SU-DHL-6 (cell line): ENCODE data around the gene MAP1LC3B2.

Source experiments
- H2AFZ ChIP-seq: fragments of 200-600 bp; sonication (generic); 2 replicates; pipeline ENCODE4 v1.6.1; 2014; ENCODE audit warnings: low read depth, mild to moderate bottlenecking, moderate library complexity, mixed read lengths, antibody characterized with exemption, low read length; ENCODE audit not compliant: severe bottlenecking
- H3F3A ChIP-seq: fragments of 200-600 bp; shearing (Covaris generic); 2 replicates; pipeline ENCODE4 v1.6.0; 2016; ENCODE audit warnings: antibody characterized with exemption, mild to moderate bottlenecking; ENCODE audit not compliant: insufficient read depth
- H3K27ac ChIP-seq: fragments of 200-600 bp; sonication (generic); 2 replicates; pipeline ENCODE4 v1.5.1; 2016; ENCODE audit warnings: low read depth, mild to moderate bottlenecking, low read length, moderate library complexity, mixed read lengths
- H3K27me3 ChIP-seq: fragments of 200-600 bp; sonication (generic), shearing (Covaris generic); 2 replicates; pipeline ENCODE4 v1.6.0; 2014; ENCODE audit warnings: mild to moderate bottlenecking, low read length
- H3K36me3 ChIP-seq: fragments of 200-600 bp; sonication (generic); 2 replicates; pipeline ENCODE4 v1.6.1; 2014; ENCODE audit warnings: mild to moderate bottlenecking, low read length, mixed read lengths
- H3K4me2 ChIP-seq: fragments of 300-600, 200-600 bp; shearing (Covaris generic), sonication (generic); 2 replicates; pipeline ENCODE4 v1.6.0; 2014; ENCODE audit warnings: low read length, low read depth, mild to moderate bottlenecking; ENCODE audit not compliant: poor library complexity, severe bottlenecking
- H3K4me3 ChIP-seq: fragments of 200-600 bp; sonication (generic); 2 replicates; pipeline ENCODE4 v1.5.1; 2014; ENCODE audit warnings: antibody characterized with exemption, low read length, mild to moderate bottlenecking, mixed read lengths; ENCODE audit not compliant: insufficient read depth, poor library complexity, severe bottlenecking
- H3K79me2 ChIP-seq: fragments of 200-600 bp; sonication (generic); 2 replicates; pipeline ENCODE4 v1.6.1; 2014; ENCODE audit warnings: mild to moderate bottlenecking, low read length, moderate library complexity; ENCODE audit not compliant: insufficient read depth
- H3K9ac ChIP-seq: fragments of 200-600 bp; sonication (generic); 2 replicates; pipeline ENCODE4 v1.7.0; 2014; ENCODE audit warnings: mild to moderate bottlenecking, low read length
- H3K9me2 ChIP-seq: fragments of 200-600 bp; sonication (generic); replicated peaks from 2 replicates; pipeline ENCODE4 v1.6.1; 2014; ENCODE audit warnings: low read length; ENCODE audit not compliant: insufficient read depth
- H3K9me3 ChIP-seq: fragments of 200-600 bp; sonication (generic); 2 replicates; pipeline ENCODE4 v1.6.1; 2014; ENCODE audit warnings: low read length, mixed read lengths; ENCODE audit not compliant: insufficient read depth
- H4K20me1 ChIP-seq: fragments of 200-600 bp; sonication (generic); 2 replicates; pipeline ENCODE4 v1.6.1; 2014; ENCODE audit warnings: low read depth, mild to moderate bottlenecking, antibody characterized with exemption, low read length, moderate library complexity, mixed read lengths
- CTCF ChIP-seq: fragments of 200-600 bp; sonication (generic); IDR thresholded peaks from one replicate; pipeline ENCODE4 v1.5.1; 2017; ENCODE audit warnings: antibody characterized with exemption, mild to moderate bottlenecking, low read length, moderate library complexity; ENCODE audit not compliant: insufficient read depth, poor library complexity, severe bottlenecking
- EZH2phosphoT487 ChIP-seq: fragments of 200-600 bp; sonication (generic), shearing (Covaris generic); conservative IDR thresholded peaks from 2 replicates; pipeline ENCODE4 v1.6.1; 2018; ENCODE audit warnings: mild to moderate bottlenecking, antibody characterized with exemption, low read length, moderate library complexity, mixed read lengths

Gene MAP1LC3B2

GRCh38 chr12:116604951-116605641 lies 45.9 kb downstream of the MAP1LC3B2 start:
- Histone ChIP-seq H3K4me2 (no peak overlapping the region), H2AFZ (no peak overlapping the region), H4K20me1 (no peaks in the 10 kb centered on the region), H3K27me3 (no peaks in the 10 kb centered on the region), H3K27ac (no peak overlapping the region), H3K36me3 (no peaks in the 10 kb centered on the region), H3K4me3 (no peak overlapping the region), H3F3A (no peaks in the 10 kb centered on the region), H3K79me2 (no peaks in the 10 kb centered on the region), H3K9me3 (no peaks in the 10 kb centered on the region), H3K9ac (no peak overlapping the region), H3K9me2 (no peaks in the 10 kb centered on the region)
- TF ChIP-seq CTCF (no peak), EZH2phosphoT487 (no peak)

- H3K4me2 ChIP-seq: no peak overlapping the region
These were observed 47.2 kb downstream of the MAP1LC3B2 start for GRCh38 chr12:116606397-116606796.

GRCh38 chr12:116607039-116607438 lies 47.9 kb downstream of the MAP1LC3B2 start:
- H2AFZ ChIP-seq: no peak overlapping the region
- H3K9me2 ChIP-seq: no peaks in the 10 kb centered on the region
- no peaks in the 10 kb centered on the region for H3K79me2 ChIP-seq
- no peak overlapping the region for H3K4me2 ChIP-seq
- no peaks in the 10 kb centered on the region for H3F3A ChIP-seq
- no peaks in the 10 kb centered on the region for H4K20me1 ChIP-seq
- no peak overlapping the region for H3K27ac ChIP-seq
- no peak overlapping the region for H3K4me3 ChIP-seq
- H3K9me3 ChIP-seq: no peaks in the 10 kb centered on the region
- no peak for TF ChIP-seq EZH2phosphoT487
- TF ChIP-seq CTCF: no peak
- H3K9ac ChIP-seq: no peak overlapping the region
- H3K36me3 ChIP-seq: no peaks in the 10 kb centered on the region
- H3K27me3 ChIP-seq: no peaks in the 10 kb centered on the region

More at GRCh38 chr12:116606397-116606796, 47.2 kb downstream of the MAP1LC3B2 start:
- Histone ChIP-seq H3K27me3 (no peaks in the 10 kb centered on the region), H3K9me3 (no peaks in the 10 kb centered on the region), H3K9me2 (no peaks in the 10 kb centered on the region), H4K20me1 (no peaks in the 10 kb centered on the region), H3K4me3 (no peak overlapping the region), H2AFZ (no peak overlapping the region), H3K27ac (no peak overlapping the region), H3F3A (no peaks in the 10 kb centered on the region), H3K36me3 (no peaks in the 10 kb centered on the region), H3K9ac (no peak overlapping the region), H3K79me2 (no peaks in the 10 kb centered on the region)
- TF ChIP-seq CTCF: no peak
- TF ChIP-seq EZH2phosphoT487: no peak
